Esophagus muscularis mucosa (tissue), 4 donors: ENCODE results near the gene SPINK4. TPM values are rescaled to one million over a fixed set of nuclear protein-coding genes. Genes with fewer than 3 reads are reported as not detected.

Source experiments
- DNase-seq: peaks from one replicate; pipeline ENCODE4 v3.0.0-alpha.2; 2017; ENCODE audit errors: extremely low spot score
- H3K27ac ChIP-seq, 4 donors: fragments of 200-600 bp; sonication (generic); replicated peaks in 1 of 4; 1 replicate in 3 of 4; 2 replicates in 1 of 4; pipeline ENCODE4 v1.5.1; 2016 to 2019; ENCODE audit warnings: mild to moderate bottlenecking in 1 of 4
- H3K27me3 ChIP-seq, 4 donors: fragments of 200-600 bp; sonication (generic); one replicate each; pipeline versions ENCODE4 v1.5.1 to v1.6.0; 2016 to 2019
- H3K36me3 ChIP-seq, 4 donors: fragments of 200-600 bp; sonication (generic); one replicate each; pipeline ENCODE4 v1.5.1; 2016 to 2019
- H3K4me1 ChIP-seq, 4 donors: fragments of 200-600 bp; sonication (generic); one replicate each; pipeline ENCODE4 v1.5.1; 2016 to 2019
- H3K4me3 ChIP-seq, 4 donors: fragments of 200-600 bp; sonication (generic); 1 replicate in 2 of 4; 2 replicates in 2 of 4; pipeline ENCODE4 v1.5.1; 2016 to 2019; ENCODE audit warnings: mild to moderate bottlenecking in 4 of 4, moderate library complexity in 1 of 4
- H3K9me3 ChIP-seq, 4 donors: fragments of 200-600 bp; sonication (generic); 1 replicate in 3 of 4; 2 replicates in 1 of 4; pipeline ENCODE4 v1.5.1; 2016 to 2019
- CTCF ChIP-seq, 3 experiments: fragments of 200-600 bp in 2 of 3; fragments of 450-650 bp in 1 of 3; sonication (generic) in 2 of 3; IDR thresholded peaks; one replicate each; pipeline ENCODE4 v1.5.1; 2017 to 2019; ENCODE audit warnings: antibody characterized with exemption in 3 of 3, mild to moderate bottlenecking in 2 of 3, moderate library complexity in 1 of 3
- EP300 ChIP-seq: sonication (generic); formaldehyde crosslinking; IDR thresholded peaks from one replicate; pipeline ENCODE4 v1.6.1; 2017; ENCODE audit warnings: antibody characterized with exemption
- POLR2A ChIP-seq: fragments of 450-650 bp; IDR thresholded peaks from one replicate; pipeline ENCODE4 v1.6.1; 2017; ENCODE audit warnings: antibody characterized with exemption, moderate library complexity, mild to moderate bottlenecking, low read depth
- POLR2AphosphoS5 ChIP-seq, 2 donors: sonication (generic); formaldehyde crosslinking; IDR thresholded peaks; one replicate each; pipeline ENCODE4 v1.6.1; 2017; ENCODE audit warnings: antibody characterized with exemption in 2 of 2
- WGBS: methylation state at CpG from one replicate; pipeline ENCODE4 v1.1.5; 2018; 5-methylcytosine and 5-hydroxymethylcytosine counted together
- intact Hi-C: fragments of 100-400 bp; cut with DNase I; formaldehyde crosslinking; loops from one replicate; pipeline ENCODE4 v1.15.1; 2023
- total RNA-seq, 4 donors: library from RNA; depleted of rRNA; stranded (reverse); fragments of >200 nt; gene quantifications; one replicate each; pipeline versions ENCODE4 v1.1.0 to v1.2.1, GENCODE V29; 2016

Gene SPINK4
- total RNA-seq, result not detected

GRCh38 chr9:33239921-33240320 is at the start of gene SPINK4:
Gene SPINK4, plus strand, starts transcription at chr9:33240167. Its CDS starts 42 bp downstream, at chr9:33240209.
- no peak for TF ChIP-seq POLR2A
- no peak for TF ChIP-seq POLR2AphosphoS5 (IDR thresholded peaks at IDR 0.05)
- TF ChIP-seq EP300, result no peak
- no peak for TF ChIP-seq CTCF (IDR thresholded peaks at IDR 0.05)
- peaks cover 0 to 7% (median 0%) of the 10 kb centered on the region in 4 donors for H3K27me3 ChIP-seq
- peaks cover 0 to 7% (median 0%) of the 10 kb centered on the region in 4 donors for H3K4me1 ChIP-seq
- no peaks in the 10 kb centered on the region for H3K36me3 ChIP-seq
- H3K9me3 ChIP-seq, result no peaks in the 10 kb centered on the region
- DNase-seq, result no peak
- intact Hi-C loops, result no loop called here
- H3K27ac ChIP-seq, result no peak within 1 kb of the TSS
- H3K4me3 ChIP-seq, result no peak within 1 kb of the TSS
- WGBS, result 57% methylated on average over 7 of the region's 7 CpGs

- intact Hi-C loops, result no loop called here
- DNase-seq, result no peak
Measured at GRCh38 chr9:33192493-33193255, 47.3 kb upstream of the SPINK4 start.

GRCh38 chr9:33193818-33194217 is 46.1 kb upstream of the SPINK4 start:
- 91% methylated on average over 3 of the region's 3 CpGs for WGBS
- Histone ChIP-seq H3K4me1 (peaks cover 2 to 25% (median 18%) of the 10 kb centered on the region in 4 donors), H3K4me3 (no peak overlapping the region), H3K36me3 (no peaks in the 10 kb centered on the region), H3K27me3 (no peaks in the 10 kb centered on the region), H3K27ac (no peak overlapping the region), H3K9me3 (no peaks in the 10 kb centered on the region)
- no peak for TF ChIP-seq CTCF (IDR thresholded peaks at IDR 0.05)
- no peak for TF ChIP-seq POLR2A
- TF ChIP-seq EP300, result no peak
- no peak for TF ChIP-seq POLR2AphosphoS5 (IDR thresholded peaks at IDR 0.05)
- intact Hi-C loops, result no loop called here
- no peak for DNase-seq

More at GRCh38 chr9:33192493-33193255, 47.3 kb upstream of the SPINK4 start:
- H3K27me3 ChIP-seq, result no peaks in the 10 kb centered on the region
- no peaks in the 10 kb centered on the region for H3K36me3 ChIP-seq
- no peak overlapping the region for H3K4me3 ChIP-seq
- 64% methylated on average over 3 of the region's 3 CpGs for WGBS
- no peaks in the 10 kb centered on the region for H3K9me3 ChIP-seq
- TF ChIP-seq EP300 (no peak), CTCF (IDR thresholded peaks at IDR 0.05) (no peak), POLR2A (no peak), POLR2AphosphoS5 (IDR thresholded peaks at IDR 0.05) (no peak)
- peaks cover 7 to 32% (median 17%) of the 10 kb centered on the region in 4 donors for H3K4me1 ChIP-seq
- H3K27ac ChIP-seq, result no peak overlapping the region

- no peak for TF ChIP-seq POLR2A
- Histone ChIP-seq H3K4me1 (peaks cover 2 to 16% (median 14%) of the 10 kb centered on the region in 4 donors), H3K4me3 (no peak overlapping the region), H3K27ac (peak overlapping the region in 3 of 4 donors; percentile 5 to 65 (median 14)), H3K27me3 (no peaks in the 10 kb centered on the region), H3K36me3 (no peaks in the 10 kb centered on the region), H3K9me3 (no peaks in the 10 kb centered on the region)
- 84% methylated on average over 1 of the region's 1 CpG for WGBS
- DNase-seq, result no peak
- intact Hi-C loops, result no loop called here
Measured at GRCh38 chr9:33196736-33197135, 43.2 kb upstream of the SPINK4 start.

- Histone ChIP-seq H3K27me3 (no peaks in the 10 kb centered on the region), H3K9me3 (no peaks in the 10 kb centered on the region), H3K4me1 (peaks cover 2 to 19% (median 14%) of the 10 kb centered on the region in 4 donors), H3K36me3 (no peaks in the 10 kb centered on the region), H3K4me3 (no peak overlapping the region), H3K27ac (peak overlapping the region; percentile 5 to 65 (median 43))
- no peak for DNase-seq
- intact Hi-C loops, result no loop called here
- TF ChIP-seq CTCF (IDR thresholded peaks at IDR 0.05) (peak in 1 of 3 experiments; percentile 11), POLR2AphosphoS5 (IDR thresholded peaks at IDR 0.05) (no peak)
- WGBS, result 62% methylated on average over 6 of the region's 6 CpGs
Measured at GRCh38 chr9:33197279-33198152, 42.5 kb upstream of the SPINK4 start.
